ENCODE measurements around the gene CXXC5. TPM values are rescaled to one million over a fixed set of nuclear protein-coding genes. Genes with fewer than 3 reads are reported as not detected.

CXXC5 gene
- total and polyA plus RNA-seq, 9 of the 15 experiments (the other 6 are each of a cell fraction or from before 2014, with no cell fraction given), result 1.9 to 123 (median 45.8) TPM

DNA sequence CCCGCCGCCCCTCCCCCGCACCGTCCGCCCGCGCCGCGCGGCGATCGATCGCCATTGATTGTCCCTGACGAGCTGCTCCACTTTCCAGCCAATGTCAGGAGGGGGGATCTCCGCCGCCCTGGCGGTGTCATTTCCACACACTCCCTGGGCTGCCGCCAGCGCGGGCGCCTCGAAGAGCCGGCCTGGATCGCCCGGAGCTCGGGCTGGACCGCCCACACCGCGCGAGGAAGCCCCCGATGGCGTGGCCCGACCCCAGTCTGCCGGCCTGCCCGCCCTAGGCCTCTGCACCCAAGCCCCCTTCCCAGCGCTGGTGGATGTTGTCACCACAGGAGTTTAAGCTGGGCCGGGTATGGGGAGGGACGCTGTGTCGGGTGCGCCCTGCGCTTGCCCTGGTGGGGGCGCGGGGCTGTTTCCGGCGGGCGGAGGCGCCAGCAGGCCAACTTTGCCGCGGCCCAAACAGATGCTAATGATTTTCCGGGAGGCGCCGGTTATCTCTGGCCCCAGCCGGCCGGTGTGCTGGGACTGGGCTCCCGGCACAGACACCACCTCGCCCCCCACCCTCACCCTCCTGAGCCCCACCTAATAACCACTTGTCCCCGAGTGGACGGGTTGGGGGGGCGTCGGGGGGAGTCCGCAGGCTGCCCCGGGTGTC lies 10.6 kb upstream of the CXXC5 start (continued):
- TF ChIP-seq, protein P1, sequence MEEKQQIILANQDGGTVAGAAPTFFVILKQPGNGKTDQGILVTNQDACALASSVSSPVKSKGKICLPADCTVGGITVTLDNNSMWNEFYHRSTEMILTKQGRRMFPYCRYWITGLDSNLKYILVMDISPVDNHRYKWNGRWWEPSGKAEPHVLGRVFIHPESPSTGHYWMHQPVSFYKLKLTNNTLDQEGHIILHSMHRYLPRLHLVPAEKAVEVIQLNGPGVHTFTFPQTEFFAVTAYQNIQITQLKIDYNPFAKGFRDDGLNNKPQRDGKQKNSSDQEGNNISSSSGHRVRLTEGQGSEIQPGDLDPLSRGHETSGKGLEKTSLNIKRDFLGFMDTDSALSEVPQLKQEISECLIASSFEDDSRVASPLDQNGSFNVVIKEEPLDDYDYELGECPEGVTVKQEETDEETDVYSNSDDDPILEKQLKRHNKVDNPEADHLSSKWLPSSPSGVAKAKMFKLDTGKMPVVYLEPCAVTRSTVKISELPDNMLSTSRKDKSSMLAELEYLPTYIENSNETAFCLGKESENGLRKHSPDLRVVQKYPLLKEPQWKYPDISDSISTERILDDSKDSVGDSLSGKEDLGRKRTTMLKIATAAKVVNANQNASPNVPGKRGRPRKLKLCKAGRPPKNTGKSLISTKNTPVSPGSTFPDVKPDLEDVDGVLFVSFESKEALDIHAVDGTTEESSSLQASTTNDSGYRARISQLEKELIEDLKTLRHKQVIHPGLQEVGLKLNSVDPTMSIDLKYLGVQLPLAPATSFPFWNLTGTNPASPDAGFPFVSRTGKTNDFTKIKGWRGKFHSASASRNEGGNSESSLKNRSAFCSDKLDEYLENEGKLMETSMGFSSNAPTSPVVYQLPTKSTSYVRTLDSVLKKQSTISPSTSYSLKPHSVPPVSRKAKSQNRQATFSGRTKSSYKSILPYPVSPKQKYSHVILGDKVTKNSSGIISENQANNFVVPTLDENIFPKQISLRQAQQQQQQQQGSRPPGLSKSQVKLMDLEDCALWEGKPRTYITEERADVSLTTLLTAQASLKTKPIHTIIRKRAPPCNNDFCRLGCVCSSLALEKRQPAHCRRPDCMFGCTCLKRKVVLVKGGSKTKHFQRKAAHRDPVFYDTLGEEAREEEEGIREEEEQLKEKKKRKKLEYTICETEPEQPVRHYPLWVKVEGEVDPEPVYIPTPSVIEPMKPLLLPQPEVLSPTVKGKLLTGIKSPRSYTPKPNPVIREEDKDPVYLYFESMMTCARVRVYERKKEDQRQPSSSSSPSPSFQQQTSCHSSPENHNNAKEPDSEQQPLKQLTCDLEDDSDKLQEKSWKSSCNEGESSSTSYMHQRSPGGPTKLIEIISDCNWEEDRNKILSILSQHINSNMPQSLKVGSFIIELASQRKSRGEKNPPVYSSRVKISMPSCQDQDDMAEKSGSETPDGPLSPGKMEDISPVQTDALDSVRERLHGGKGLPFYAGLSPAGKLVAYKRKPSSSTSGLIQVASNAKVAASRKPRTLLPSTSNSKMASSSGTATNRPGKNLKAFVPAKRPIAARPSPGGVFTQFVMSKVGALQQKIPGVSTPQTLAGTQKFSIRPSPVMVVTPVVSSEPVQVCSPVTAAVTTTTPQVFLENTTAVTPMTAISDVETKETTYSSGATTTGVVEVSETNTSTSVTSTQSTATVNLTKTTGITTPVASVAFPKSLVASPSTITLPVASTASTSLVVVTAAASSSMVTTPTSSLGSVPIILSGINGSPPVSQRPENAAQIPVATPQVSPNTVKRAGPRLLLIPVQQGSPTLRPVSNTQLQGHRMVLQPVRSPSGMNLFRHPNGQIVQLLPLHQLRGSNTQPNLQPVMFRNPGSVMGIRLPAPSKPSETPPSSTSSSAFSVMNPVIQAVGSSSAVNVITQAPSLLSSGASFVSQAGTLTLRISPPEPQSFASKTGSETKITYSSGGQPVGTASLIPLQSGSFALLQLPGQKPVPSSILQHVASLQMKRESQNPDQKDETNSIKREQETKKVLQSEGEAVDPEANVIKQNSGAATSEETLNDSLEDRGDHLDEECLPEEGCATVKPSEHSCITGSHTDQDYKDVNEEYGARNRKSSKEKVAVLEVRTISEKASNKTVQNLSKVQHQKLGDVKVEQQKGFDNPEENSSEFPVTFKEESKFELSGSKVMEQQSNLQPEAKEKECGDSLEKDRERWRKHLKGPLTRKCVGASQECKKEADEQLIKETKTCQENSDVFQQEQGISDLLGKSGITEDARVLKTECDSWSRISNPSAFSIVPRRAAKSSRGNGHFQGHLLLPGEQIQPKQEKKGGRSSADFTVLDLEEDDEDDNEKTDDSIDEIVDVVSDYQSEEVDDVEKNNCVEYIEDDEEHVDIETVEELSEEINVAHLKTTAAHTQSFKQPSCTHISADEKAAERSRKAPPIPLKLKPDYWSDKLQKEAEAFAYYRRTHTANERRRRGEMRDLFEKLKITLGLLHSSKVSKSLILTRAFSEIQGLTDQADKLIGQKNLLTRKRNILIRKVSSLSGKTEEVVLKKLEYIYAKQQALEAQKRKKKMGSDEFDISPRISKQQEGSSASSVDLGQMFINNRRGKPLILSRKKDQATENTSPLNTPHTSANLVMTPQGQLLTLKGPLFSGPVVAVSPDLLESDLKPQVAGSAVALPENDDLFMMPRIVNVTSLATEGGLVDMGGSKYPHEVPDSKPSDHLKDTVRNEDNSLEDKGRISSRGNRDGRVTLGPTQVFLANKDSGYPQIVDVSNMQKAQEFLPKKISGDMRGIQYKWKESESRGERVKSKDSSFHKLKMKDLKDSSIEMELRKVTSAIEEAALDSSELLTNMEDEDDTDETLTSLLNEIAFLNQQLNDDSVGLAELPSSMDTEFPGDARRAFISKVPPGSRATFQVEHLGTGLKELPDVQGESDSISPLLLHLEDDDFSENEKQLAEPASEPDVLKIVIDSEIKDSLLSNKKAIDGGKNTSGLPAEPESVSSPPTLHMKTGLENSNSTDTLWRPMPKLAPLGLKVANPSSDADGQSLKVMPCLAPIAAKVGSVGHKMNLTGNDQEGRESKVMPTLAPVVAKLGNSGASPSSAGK (IDR thresholded peaks at IDR 0.05), result peak; percentile 60
- peak; percentile 17; the same call in 1 of the 2 replicates for TF ChIP-seq CHD2 (IDR thresholded peaks at IDR 0.05; ENCODE audit: low read depth, low read length)
- TF ChIP-seq TBL1XR1 (IDR thresholded peaks at IDR 0.05; ENCODE audit: low read length in 2 of 2), result peak in 1 of 2 experiments; percentile 42; a peak in 1 of 4 replicates
- TF ChIP-seq SETDB1 (IDR thresholded peaks at IDR 0.05; ENCODE audit: low read length), result no peak
- peak; percentile 57 for TF ChIP-seq RBM25 (IDR thresholded peaks at IDR 0.05; ENCODE audit: low read depth, low read length, severe bottlenecking)
- TF ChIP-seq, protein P2, sequence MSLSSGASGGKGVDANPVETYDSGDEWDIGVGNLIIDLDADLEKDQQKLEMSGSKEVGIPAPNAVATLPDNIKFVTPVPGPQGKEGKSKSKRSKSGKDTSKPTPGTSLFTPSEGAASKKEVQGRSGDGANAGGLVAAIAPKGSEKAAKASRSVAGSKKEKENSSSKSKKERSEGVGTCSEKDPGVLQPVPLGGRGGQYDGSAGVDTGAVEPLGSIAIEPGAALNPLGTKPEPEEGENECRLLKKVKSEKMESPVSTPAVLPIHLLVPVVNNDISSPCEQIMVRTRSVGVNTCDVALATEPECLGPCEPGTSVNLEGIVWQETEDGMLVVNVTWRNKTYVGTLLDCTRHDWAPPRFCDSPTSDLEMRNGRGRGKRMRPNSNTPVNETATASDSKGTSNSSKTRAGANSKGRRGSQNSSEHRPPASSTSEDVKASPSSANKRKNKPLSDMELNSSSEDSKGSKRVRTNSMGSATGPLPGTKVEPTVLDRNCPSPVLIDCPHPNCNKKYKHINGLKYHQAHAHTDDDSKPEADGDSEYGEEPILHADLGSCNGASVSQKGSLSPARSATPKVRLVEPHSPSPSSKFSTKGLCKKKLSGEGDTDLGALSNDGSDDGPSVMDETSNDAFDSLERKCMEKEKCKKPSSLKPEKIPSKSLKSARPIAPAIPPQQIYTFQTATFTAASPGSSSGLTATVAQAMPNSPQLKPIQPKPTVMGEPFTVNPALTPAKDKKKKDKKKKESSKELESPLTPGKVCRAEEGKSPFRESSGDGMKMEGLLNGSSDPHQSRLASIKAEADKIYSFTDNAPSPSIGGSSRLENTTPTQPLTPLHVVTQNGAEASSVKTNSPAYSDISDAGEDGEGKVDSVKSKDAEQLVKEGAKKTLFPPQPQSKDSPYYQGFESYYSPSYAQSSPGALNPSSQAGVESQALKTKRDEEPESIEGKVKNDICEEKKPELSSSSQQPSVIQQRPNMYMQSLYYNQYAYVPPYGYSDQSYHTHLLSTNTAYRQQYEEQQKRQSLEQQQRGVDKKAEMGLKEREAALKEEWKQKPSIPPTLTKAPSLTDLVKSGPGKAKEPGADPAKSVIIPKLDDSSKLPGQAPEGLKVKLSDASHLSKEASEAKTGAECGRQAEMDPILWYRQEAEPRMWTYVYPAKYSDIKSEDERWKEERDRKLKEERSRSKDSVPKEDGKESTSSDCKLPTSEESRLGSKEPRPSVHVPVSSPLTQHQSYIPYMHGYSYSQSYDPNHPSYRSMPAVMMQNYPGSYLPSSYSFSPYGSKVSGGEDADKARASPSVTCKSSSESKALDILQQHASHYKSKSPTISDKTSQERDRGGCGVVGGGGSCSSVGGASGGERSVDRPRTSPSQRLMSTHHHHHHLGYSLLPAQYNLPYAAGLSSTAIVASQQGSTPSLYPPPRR (CRISPR knock-in tag; IDR thresholded peaks at IDR 0.05; ENCODE audit: borderline replicate concordance), result no peak
- TF ChIP-seq ZNF444 (CRISPR knock-in tag; IDR thresholded peaks at IDR 0.05), result no peak
- peak; percentile 2 for TF ChIP-seq ZFP36 (IDR thresholded peaks at IDR 0.05; ENCODE audit: low read depth, low read length, partially characterized antibody)
- TF ChIP-seq, protein P3, sequence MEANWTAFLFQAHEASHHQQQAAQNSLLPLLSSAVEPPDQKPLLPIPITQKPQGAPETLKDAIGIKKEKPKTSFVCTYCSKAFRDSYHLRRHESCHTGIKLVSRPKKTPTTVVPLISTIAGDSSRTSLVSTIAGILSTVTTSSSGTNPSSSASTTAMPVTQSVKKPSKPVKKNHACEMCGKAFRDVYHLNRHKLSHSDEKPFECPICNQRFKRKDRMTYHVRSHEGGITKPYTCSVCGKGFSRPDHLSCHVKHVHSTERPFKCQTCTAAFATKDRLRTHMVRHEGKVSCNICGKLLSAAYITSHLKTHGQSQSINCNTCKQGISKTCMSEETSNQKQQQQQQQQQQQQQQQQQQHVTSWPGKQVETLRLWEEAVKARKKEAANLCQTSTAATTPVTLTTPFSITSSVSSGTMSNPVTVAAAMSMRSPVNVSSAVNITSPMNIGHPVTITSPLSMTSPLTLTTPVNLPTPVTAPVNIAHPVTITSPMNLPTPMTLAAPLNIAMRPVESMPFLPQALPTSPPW (CRISPR knock-in tag; IDR thresholded peaks at IDR 0.05), result peak; percentile 97

Data from K562 (cell line).